Esophagus (tissue), 2 donors: Measurements from ENCODE around the gene RRP12. TPM values are rescaled to one million over a fixed set of nuclear protein-coding genes. Genes with fewer than 3 reads are reported as not detected.

Experiments
- H3K27ac ChIP-seq, 2 donors: one replicate each; pipeline ENCODE4 v1.5.1; 2013; ENCODE audit warnings: low read depth in 2 of 2, mild to moderate bottlenecking in 2 of 2, inconsistent platforms in 1 of 2, low read length in 1 of 2, moderate library complexity in 1 of 2
- H3K27me3 ChIP-seq, 2 donors: one replicate each; pipeline ENCODE4 v1.6.1; 2013; ENCODE audit warnings: low read length in 2 of 2, control low read depth in 1 of 2, mild to moderate bottlenecking in 1 of 2; ENCODE audit not compliant: insufficient read depth in 2 of 2, control insufficient read depth in 1 of 2
- H3K36me3 ChIP-seq, 2 donors: one replicate each; pipeline ENCODE4 v1.6.1; 2013; ENCODE audit warnings: low read length in 1 of 2; ENCODE audit not compliant: control insufficient read depth in 2 of 2, insufficient read depth in 2 of 2
- H3K4me1 ChIP-seq, 2 donors: one replicate each; pipeline ENCODE4 v1.6.1; 2013; ENCODE audit warnings: low read length in 1 of 2; ENCODE audit not compliant: control insufficient read depth in 2 of 2, insufficient read depth in 2 of 2
- H3K4me3 ChIP-seq, 2 donors: one replicate each; pipeline ENCODE4 v1.5.1; 2013; ENCODE audit warnings: low read length in 2 of 2, mild to moderate bottlenecking in 2 of 2, low read depth in 1 of 2, moderate library complexity in 1 of 2
- H3K9me3 ChIP-seq, 2 donors: one replicate each; pipeline ENCODE4 v1.6.1; 2013; ENCODE audit warnings: mild to moderate bottlenecking in 2 of 2, low read depth in 1 of 2, low read length in 1 of 2, moderate library complexity in 1 of 2; ENCODE audit not compliant: control insufficient read depth in 2 of 2, insufficient read depth in 1 of 2
- WGBS, 2 donors: extraction: QIAGEN DNeasy Blood & Tissue Kit; methylation state at CpG; one replicate each; pipeline ENCODE4 v1.1.7; 2013; 5-methylcytosine and 5-hydroxymethylcytosine counted together
- polyA plus RNA-seq, 2 donors: library from polyadenylated mRNA; stranded (reverse); fragments of 200-250 nt; gene quantifications; one replicate each; pipeline ENCODE4 v1.2.3, GENCODE V29; 2013
- donor health status: healthy with polysubstance abuse.
- donor health status: Bipolar disorder and iron deficiency.

RRP12 gene, protein sequence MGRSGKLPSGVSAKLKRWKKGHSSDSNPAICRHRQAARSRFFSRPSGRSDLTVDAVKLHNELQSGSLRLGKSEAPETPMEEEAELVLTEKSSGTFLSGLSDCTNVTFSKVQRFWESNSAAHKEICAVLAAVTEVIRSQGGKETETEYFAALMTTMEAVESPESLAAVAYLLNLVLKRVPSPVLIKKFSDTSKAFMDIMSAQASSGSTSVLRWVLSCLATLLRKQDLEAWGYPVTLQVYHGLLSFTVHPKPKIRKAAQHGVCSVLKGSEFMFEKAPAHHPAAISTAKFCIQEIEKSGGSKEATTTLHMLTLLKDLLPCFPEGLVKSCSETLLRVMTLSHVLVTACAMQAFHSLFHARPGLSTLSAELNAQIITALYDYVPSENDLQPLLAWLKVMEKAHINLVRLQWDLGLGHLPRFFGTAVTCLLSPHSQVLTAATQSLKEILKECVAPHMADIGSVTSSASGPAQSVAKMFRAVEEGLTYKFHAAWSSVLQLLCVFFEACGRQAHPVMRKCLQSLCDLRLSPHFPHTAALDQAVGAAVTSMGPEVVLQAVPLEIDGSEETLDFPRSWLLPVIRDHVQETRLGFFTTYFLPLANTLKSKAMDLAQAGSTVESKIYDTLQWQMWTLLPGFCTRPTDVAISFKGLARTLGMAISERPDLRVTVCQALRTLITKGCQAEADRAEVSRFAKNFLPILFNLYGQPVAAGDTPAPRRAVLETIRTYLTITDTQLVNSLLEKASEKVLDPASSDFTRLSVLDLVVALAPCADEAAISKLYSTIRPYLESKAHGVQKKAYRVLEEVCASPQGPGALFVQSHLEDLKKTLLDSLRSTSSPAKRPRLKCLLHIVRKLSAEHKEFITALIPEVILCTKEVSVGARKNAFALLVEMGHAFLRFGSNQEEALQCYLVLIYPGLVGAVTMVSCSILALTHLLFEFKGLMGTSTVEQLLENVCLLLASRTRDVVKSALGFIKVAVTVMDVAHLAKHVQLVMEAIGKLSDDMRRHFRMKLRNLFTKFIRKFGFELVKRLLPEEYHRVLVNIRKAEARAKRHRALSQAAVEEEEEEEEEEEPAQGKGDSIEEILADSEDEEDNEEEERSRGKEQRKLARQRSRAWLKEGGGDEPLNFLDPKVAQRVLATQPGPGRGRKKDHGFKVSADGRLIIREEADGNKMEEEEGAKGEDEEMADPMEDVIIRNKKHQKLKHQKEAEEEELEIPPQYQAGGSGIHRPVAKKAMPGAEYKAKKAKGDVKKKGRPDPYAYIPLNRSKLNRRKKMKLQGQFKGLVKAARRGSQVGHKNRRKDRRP (N-terminal part only)
- polyA plus RNA-seq: 10 to 100 TPM; 11.8 to 13.7 TPM

DNA sequence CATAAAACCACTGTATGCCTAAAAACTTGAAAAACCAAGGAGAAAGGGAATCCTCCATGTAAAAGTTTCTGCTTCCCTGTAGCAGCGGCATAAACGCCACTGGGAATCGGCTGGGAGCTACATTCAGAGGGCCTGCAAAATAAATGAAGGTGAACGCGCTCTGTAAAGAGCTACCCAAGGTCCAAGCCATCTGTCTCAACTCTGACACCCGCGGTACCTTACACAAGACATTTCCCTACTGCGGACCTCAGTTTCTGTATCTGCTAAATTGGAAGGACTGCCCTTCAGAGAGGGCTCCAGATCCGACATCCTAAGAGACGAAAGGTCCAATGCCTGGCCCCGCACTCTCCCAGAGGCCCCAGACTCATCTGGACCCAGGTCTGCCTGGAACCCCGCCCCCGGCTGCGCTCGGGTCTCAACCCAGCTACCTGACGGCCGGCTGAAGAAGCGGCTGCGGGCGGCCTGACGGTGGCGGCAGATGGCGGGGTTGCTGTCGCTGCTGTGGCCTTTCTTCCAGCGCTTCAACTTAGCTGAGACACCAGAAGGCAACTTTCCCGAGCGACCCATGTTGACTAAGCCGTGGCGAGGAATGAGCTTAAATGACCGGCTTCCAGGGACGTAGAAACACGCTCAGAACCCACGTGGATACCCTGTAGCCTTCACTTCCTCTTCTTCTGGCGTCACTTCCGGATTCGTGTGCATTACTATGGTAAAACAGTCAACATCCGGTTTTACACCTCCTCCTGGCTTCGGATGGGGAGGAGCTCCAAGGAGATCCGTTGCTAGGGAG is at the start of gene RRP12:
TSS of gene RRP12 (minus strand) at position 676 of the 790 bp plus-strand sequence. CDS start at position 567, 109 bp downstream.
- Histone ChIP-seq H3K9me3 (no peaks in the 10 kb centered on the region), H3K27me3 (no peaks in the 10 kb centered on the region), H3K4me1 (peaks cover 3 to 4% of the 10 kb centered on the region in 2 donors), H3K36me3 (peaks cover 5% of the 10 kb centered on the region in 2 donors), H3K4me3 (peak within 1 kb of the TSS; percentile 67 to 77), H3K27ac (peak within 1 kb of the TSS; percentile 84 to 86)
- 1% methylated on average over 39 of the region's 39 CpGs for WGBS, 2 donors

DNA sequence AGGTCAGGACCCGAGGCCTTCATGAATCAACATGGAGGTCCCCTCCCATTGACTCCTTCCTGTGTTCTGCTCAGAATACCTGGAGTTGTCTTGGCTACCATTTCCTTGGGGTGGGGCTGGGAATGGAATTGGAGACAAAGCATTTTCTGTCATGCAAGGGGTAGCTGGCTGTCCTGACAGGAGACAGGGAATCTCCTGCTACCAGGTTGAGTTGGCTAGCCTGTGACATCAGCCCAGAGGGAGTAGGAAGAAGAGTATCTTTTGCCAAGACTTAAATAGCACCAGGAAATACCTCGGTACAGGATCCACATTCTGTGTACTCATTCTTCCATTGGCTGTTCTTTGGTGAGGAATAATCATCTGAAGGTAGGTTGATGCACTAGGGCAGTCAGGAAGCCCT is 49.7 kb upstream of the RRP12 start:
- Histone ChIP-seq H3K27me3 (no peaks in the 10 kb centered on the region), H3K27ac (no peak overlapping the region), H3K4me3 (no peak overlapping the region), H3K4me1 (peaks cover 3 to 5% of the 10 kb centered on the region in 2 donors), H3K36me3 (peaks cover 4 to 20% of the 10 kb centered on the region in 2 donors), H3K9me3 (no peaks in the 10 kb centered on the region)
- WGBS, 2 donors: 64 to 66% methylated on average over 2 of the region's 2 CpGs

DNA sequence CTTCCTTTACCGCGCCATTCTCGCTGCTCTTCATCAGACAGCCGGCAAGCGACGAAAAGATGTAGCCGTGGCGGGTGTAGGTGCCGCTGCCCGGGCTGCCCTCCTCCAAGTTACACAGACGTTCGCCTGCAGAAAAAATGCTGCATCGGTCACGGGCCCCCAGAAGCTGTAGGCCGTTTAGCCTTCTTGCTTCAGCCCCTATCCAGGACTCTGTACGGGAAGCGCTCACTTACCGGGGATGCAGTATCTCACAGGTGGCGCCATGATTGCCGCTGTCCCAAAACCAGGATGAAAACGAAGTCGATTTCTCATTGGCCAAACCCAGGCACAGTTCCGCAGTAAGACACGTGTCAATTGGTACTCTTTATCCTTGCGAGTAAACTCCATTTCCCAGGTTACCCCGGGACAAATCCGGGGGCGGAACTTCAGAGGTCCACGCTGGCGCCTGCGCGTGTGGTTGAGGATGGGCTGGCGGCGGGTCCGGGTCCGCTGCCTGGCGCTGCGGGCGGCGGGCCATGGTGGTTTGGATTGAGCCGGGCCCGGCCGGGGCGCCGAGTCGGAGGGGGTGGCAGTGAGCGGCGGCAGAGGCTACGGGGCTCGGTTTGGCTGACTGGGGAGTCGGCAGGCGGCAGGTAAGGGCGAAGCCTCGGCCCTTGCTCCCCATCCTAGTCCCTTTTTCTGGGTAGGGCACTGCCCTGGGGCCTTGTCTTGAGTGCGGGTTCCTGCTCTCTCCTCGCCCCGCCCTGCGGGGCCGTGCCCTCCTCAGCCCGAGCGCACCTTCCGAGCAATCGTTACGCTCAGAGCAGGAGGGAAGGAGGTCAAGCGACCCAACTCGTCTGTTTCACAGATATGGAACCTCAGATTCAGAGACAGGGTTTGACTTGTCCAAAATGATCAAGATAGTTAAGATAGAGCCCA is 44.8 kb upstream of the RRP12 start, which contains the start of the genes EXOSC1 and ZDHHC16:
TSS of gene EXOSC1 (minus strand) at position 285 of the 918 bp plus-strand sequence. CDS start at position 264, 21 bp downstream.
TSS of gene ZDHHC16 (plus strand) at position 454 of the 918 bp plus-strand sequence. CDS start 5,501 bp downstream, outside the sequence.
- H3K27ac ChIP-seq: peak within 1 kb of the TSS; percentile 67 to 75
- H3K36me3 ChIP-seq: peaks cover 0 to 3% of the 10 kb centered on the region in 2 donors
- H3K9me3 ChIP-seq: no peaks in the 10 kb centered on the region
- WGBS, 2 donors: 0% methylated on average over 61 to 66 of the region's 66 CpGs
- peak within 1 kb of the TSS; percentile 82 to 95 for H3K4me3 ChIP-seq
- no peaks in the 10 kb centered on the region for H3K4me1 ChIP-seq
- no peaks in the 10 kb centered on the region for H3K27me3 ChIP-seq

DNA sequence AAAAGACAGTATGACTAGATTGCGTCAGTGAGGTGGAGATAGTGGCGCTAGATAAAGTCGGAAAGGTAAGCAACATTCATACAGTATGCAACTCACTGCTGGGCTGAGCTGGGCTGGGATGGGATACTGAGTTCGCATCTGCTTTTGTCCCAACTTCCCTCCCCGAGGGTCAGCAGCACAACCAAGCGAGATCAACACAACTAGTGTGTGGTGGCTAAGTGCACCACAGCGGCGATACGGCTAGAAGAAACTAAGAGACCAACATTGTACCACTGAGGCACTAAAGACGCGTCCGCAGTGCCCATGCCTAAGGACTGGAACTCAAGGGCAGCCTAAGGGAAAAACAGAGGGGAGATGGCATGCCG is 44.2 kb upstream of the RRP12 start:
- Histone ChIP-seq H3K27ac (peak overlapping the region; percentile 2 to 67), H3K4me1 (no peaks in the 10 kb centered on the region), H3K27me3 (no peaks in the 10 kb centered on the region), H3K4me3 (peak overlapping the region; percentile 82 to 95), H3K36me3 (no peaks in the 10 kb centered on the region), H3K9me3 (no peaks in the 10 kb centered on the region)
- 2% methylated on average over 13 of the region's 13 CpGs for WGBS, 2 donors

DNA sequence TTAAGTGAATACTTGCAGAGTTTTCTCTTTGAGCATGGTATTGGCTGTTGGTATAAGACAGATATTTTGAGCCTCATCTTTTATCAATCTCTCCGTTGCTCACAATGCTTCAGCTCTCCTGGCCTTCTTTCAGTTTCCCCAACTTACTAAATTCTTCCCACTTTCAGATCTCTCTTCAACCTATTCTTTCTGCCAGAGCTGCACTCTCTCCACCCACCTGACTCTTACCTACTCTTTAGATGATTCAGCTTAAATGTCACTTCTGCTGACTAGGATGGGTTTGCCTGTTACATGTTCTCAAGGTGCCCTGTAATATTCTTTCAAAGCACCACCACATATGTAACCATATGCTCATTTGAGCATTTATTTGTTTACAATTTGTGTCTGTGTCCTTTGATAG is 43.1 kb upstream of the RRP12 start:
- Histone ChIP-seq H3K4me3 (no peak overlapping the region), H3K9me3 (no peaks in the 10 kb centered on the region), H3K27ac (no peak overlapping the region), H3K27me3 (no peaks in the 10 kb centered on the region), H3K36me3 (peaks cover 0 to under 1% of the 10 kb centered on the region in 2 donors), H3K4me1 (no peaks in the 10 kb centered on the region)
- 88 to 89% methylated on average over 1 of the region's 1 CpG for WGBS, 2 donors

DNA sequence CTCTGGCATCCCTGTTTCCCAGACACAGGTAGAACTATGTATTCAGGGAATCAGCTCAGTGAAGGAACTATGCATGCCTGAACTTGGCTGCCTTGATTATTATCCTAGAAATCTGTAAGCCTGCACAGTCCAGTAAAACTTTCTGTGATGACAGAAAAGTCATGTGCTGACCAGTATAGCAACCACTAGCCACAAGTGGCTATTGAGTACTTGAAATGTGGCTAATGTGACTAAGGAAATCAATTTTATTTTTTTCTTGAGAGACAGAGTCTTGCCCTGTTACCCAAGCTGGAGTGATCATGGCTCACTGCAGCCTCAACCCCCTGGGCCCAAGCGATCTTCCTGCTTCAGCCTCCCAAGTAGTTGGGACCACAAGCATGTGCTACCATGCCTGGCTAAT is 41.1 kb upstream of the RRP12 start:
- no peaks in the 10 kb centered on the region for H3K4me1 ChIP-seq
- H3K9me3 ChIP-seq: no peaks in the 10 kb centered on the region
- no peaks in the 10 kb centered on the region for H3K27me3 ChIP-seq
- no peak overlapping the region for H3K27ac ChIP-seq
- H3K4me3 ChIP-seq: no peak overlapping the region
- peaks cover 0 to 4% of the 10 kb centered on the region in 2 donors for H3K36me3 ChIP-seq
- 98 to 100% methylated on average over 1 of the region's 1 CpG for WGBS, 2 donors

DNA sequence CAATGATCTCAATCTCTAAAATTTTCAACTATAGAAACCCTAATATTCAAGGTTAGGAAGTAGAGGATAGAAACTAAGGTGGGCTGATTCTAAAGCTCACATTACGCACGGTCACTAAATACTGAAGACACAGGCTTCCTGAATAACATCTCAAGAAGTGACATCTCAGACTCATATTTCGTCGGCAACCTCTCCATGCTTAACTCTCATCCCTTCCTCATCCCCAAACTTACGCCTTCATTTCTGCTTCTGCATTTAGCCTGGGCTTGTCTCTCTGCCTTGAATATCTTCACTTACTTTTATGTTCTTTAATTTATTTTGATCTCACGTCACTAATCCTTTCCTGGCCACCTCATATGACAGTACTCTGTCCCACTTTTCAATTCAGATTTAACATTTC is 34.1 kb upstream of the RRP12 start:
- no peak overlapping the region for H3K27ac ChIP-seq
- H3K4me1 ChIP-seq: no peaks in the 10 kb centered on the region
- no peaks in the 10 kb centered on the region for H3K27me3 ChIP-seq
- H3K4me3 ChIP-seq: no peak overlapping the region
- H3K36me3 ChIP-seq: peaks cover 2 to 17% of the 10 kb centered on the region in 2 donors
- H3K9me3 ChIP-seq: no peaks in the 10 kb centered on the region
- 88 to 93% methylated on average over 6 of the region's 6 CpGs for WGBS, 2 donors

DNA sequence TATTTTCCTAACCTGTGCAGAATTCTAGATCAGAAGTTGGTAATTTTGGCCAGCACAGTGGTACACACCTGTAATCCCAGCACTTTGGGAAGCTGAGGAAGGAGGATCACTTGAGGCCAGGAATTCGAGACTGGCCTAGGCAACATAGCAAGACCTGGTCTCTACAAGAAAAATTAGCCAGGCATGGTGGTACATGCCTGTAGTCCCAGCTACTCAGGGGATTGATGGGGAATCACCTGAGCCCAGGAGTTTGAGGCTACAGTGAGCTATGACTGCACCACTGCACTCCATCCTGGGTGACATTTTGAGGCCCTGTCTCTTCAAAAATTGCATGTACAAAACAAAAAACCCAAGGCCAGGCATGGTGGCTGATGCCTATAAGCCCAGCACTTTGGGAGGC is 33.4 kb upstream of the RRP12 start:
- H3K4me1 ChIP-seq: no peaks in the 10 kb centered on the region
- H3K4me3 ChIP-seq: no peak overlapping the region
- WGBS, 2 donors: 66 to 67% methylated on average over 1 of the region's 1 CpG
- H3K9me3 ChIP-seq: no peaks in the 10 kb centered on the region
- peaks cover 2 to 17% of the 10 kb centered on the region in 2 donors for H3K36me3 ChIP-seq
- H3K27me3 ChIP-seq: no peaks in the 10 kb centered on the region
- H3K27ac ChIP-seq: no peak overlapping the region
